Neural cell (in vitro differentiated cells): Measurements from ENCODE around the gene POLR1A. TPM values are rescaled to one million over a fixed set of nuclear protein-coding genes. Genes with fewer than 3 reads are reported as not detected.

ENCODE experiments used
- H2AFZ ChIP-seq: fragments of 200-600, 300-800 bp; sonication (generic), shearing (Covaris generic); 2 replicates; pipeline ENCODE4 v1.6.0; 2014; ENCODE audit warnings: low read depth, mild to moderate bottlenecking, antibody characterized with exemption, low read length, moderate library complexity
- H3F3A ChIP-seq: fragments of 200-600 bp; shearing (Covaris generic); 2 replicates; pipeline ENCODE4 v1.6.1; 2016; ENCODE audit warnings: mild to moderate bottlenecking, moderate library complexity, mixed read lengths, antibody characterized with exemption, low read length; ENCODE audit not compliant: insufficient read depth, poor library complexity, severe bottlenecking
- H3K27ac ChIP-seq: fragments of 200-600, 300-800 bp; sonication (generic), shearing (Covaris generic); 2 replicates; pipeline ENCODE4 v1.5.1; 2014; ENCODE audit warnings: mild to moderate bottlenecking, low read length, moderate library complexity
- H3K27me3 ChIP-seq: fragments of 300-800, 200-600 bp; sonication (generic), shearing (Covaris generic); 2 replicates; pipeline ENCODE4 v1.6.0; 2014; ENCODE audit warnings: mild to moderate bottlenecking, low read depth, low read length, moderate library complexity; ENCODE audit not compliant: insufficient read depth
- H3K36me3 ChIP-seq: fragments of 300-800, 200-600 bp; sonication (generic), shearing (Covaris generic); 2 replicates; pipeline ENCODE4 v1.5.1; 2014; ENCODE audit warnings: mild to moderate bottlenecking, antibody characterized with exemption, low read length, moderate library complexity; ENCODE audit not compliant: insufficient read depth
- H3K4me2 ChIP-seq: fragments of 300-800, 200-600 bp; sonication (generic), shearing (Covaris generic); 2 replicates; pipeline ENCODE4 v1.6.0; 2014; ENCODE audit warnings: mild to moderate bottlenecking, low read length
- H3K4me3 ChIP-seq: fragments of 300-800, 200-600 bp; sonication (generic), shearing (Covaris generic); 2 replicates; pipeline ENCODE4 v1.5.1; 2014; ENCODE audit warnings: mild to moderate bottlenecking, low read length, moderate library complexity
- H3K79me2 ChIP-seq: fragments of 200-600 bp; shearing (Covaris generic); replicated peaks from 2 replicates; pipeline ENCODE4 v1.6.0; 2014; ENCODE audit warnings: mild to moderate bottlenecking, low read length, moderate library complexity; ENCODE audit not compliant: insufficient read depth
- H3K9ac ChIP-seq: fragments of 300-800, 200-600 bp; sonication (generic), shearing (Covaris generic); 2 replicates; pipeline ENCODE4 v1.6.1; 2016; ENCODE audit warnings: mild to moderate bottlenecking, low read length, mixed read lengths
- H3K9me2 ChIP-seq: fragments of 200-600 bp; shearing (Covaris generic); 2 replicates; pipeline ENCODE4 v1.6.1; 2016; ENCODE audit warnings: mild to moderate bottlenecking, low read length, mixed read lengths; ENCODE audit not compliant: insufficient read depth
- H3K9me3 ChIP-seq: fragments of 200-600, 300-800 bp; sonication (generic), shearing (Covaris generic); 2 replicates; pipeline ENCODE4 v1.6.1; 2016; ENCODE audit warnings: mild to moderate bottlenecking, mixed run types, low read length, moderate library complexity, mixed read lengths
- H4K20me1 ChIP-seq: fragments of 200-600 bp; shearing (Covaris generic); 2 replicates; pipeline ENCODE4 v1.6.1; 2016; ENCODE audit warnings: mild to moderate bottlenecking, mixed run types; ENCODE audit not compliant: insufficient read depth
- CTCF ChIP-seq: fragments of 450-650 bp; IDR thresholded peaks from 2 replicates; pipeline ENCODE4 v1.5.1; 2014; ENCODE audit warnings: antibody characterized with exemption, mild to moderate bottlenecking, moderate library complexity; ENCODE audit not compliant: poor library complexity, severe bottlenecking
- EP300 ChIP-seq: fragments of 450-650 bp; conservative IDR thresholded peaks from 2 replicates; pipeline ENCODE4 v1.6.1; 2014; ENCODE audit warnings: antibody characterized with exemption, mild to moderate bottlenecking, moderate library complexity; ENCODE audit not compliant: poor library complexity, severe bottlenecking
- EZH2 ChIP-seq: fragments of 200-600, 300-800 bp; shearing (Covaris generic), sonication (generic); IDR thresholded peaks from 2 replicates; pipeline ENCODE4 v1.6.1; 2014; ENCODE audit warnings: antibody characterized with exemption, low read length, borderline replicate concordance, mild to moderate bottlenecking; ENCODE audit not compliant: insufficient read depth, poor library complexity, severe bottlenecking
- MXI1 ChIP-seq: fragments of 450-650 bp; conservative IDR thresholded peaks from 2 replicates; pipeline ENCODE4 v1.6.1; 2014; ENCODE audit warnings: antibody characterized with exemption, mild to moderate bottlenecking; ENCODE audit not compliant: poor library complexity, severe bottlenecking
- POLR2AphosphoS5 ChIP-seq: IDR thresholded peaks from 2 replicates; pipeline ENCODE4 v1.6.1; 2012
- RAD21 ChIP-seq: fragments of 450-650 bp; conservative IDR thresholded peaks from 2 replicates; pipeline ENCODE4 v1.6.1; 2014; ENCODE audit warnings: antibody characterized with exemption, mild to moderate bottlenecking, moderate library complexity
- REST ChIP-seq: IDR thresholded peaks from 2 replicates; pipeline ENCODE4 v1.6.1; 2012; ENCODE audit warnings: borderline replicate concordance
- SMC3 ChIP-seq: fragments of 450-650 bp; conservative IDR thresholded peaks from 2 replicates; pipeline ENCODE4 v1.6.1; 2014; ENCODE audit warnings: antibody characterized with exemption, mild to moderate bottlenecking, moderate library complexity; ENCODE audit not compliant: poor library complexity
- TAF1 ChIP-seq: IDR thresholded peaks from 2 replicates; pipeline ENCODE4 v1.6.1; 2012; ENCODE audit warnings: low read depth
- polyA plus RNA-seq: library from polyadenylated mRNA; depleted of rRNA; stranded (reverse); fragments of >200 nt; gene quantifications from 2 replicates; pipeline ENCODE4 v1.2.3, GENCODE V29; 2014

POLR1A gene
- polyA plus RNA-seq, 1 donor from 2014 or later: 5.4 TPM

GRCh38 chr2:86065512-86065911 lies 40.2 kb downstream of the POLR1A start:
- H3K79me2 ChIP-seq: no peaks in the 10 kb centered on the region
- H2AFZ ChIP-seq: no peak overlapping the region
- no peaks in the 10 kb centered on the region for H3K27me3 ChIP-seq
- H3K9ac ChIP-seq: no peak overlapping the region
- no peaks in the 10 kb centered on the region for H3K9me2 ChIP-seq
- no peak overlapping the region for H3K4me2 ChIP-seq
- H3K4me3 ChIP-seq: no peak overlapping the region
- H3K27ac ChIP-seq: no peak overlapping the region
- TF ChIP-seq REST (no peak), POLR2AphosphoS5 (no peak), EP300 (no peak), TAF1 (no peak), CTCF (no peak), MXI1 (no peak), SMC3 (no peak), RAD21 (no peak)
- no peaks in the 10 kb centered on the region for H4K20me1 ChIP-seq
- H3K9me3 ChIP-seq: peaks cover 5% of the 10 kb centered on the region
- H3K36me3 ChIP-seq: peaks cover 10% of the 10 kb centered on the region
- no peaks in the 10 kb centered on the region for H3F3A ChIP-seq

GRCh38 chr2:86064006-86064405 lies 41.7 kb downstream of the POLR1A start:
- Histone ChIP-seq H3K27ac (no peak overlapping the region), H2AFZ (no peak overlapping the region), H3K79me2 (no peaks in the 10 kb centered on the region), H4K20me1 (no peaks in the 10 kb centered on the region), H3K4me3 (no peak overlapping the region), H3K9me2 (no peaks in the 10 kb centered on the region), H3K36me3 (peaks cover 10% of the 10 kb centered on the region), H3K27me3 (no peaks in the 10 kb centered on the region), H3F3A (no peaks in the 10 kb centered on the region), H3K4me2 (no peak overlapping the region), H3K9ac (no peak overlapping the region), H3K9me3 (peaks cover 5% of the 10 kb centered on the region)
- TF ChIP-seq TAF1 (no peak), RAD21 (no peak), EZH2 (no peak), CTCF (no peak), SMC3 (no peak), EP300 (no peak), REST (no peak), POLR2AphosphoS5 (no peak), MXI1 (no peak)
